ENCODE results near the gene COL20A1. TPM values are rescaled to one million over a fixed set of nuclear protein-coding genes. Genes with fewer than 3 reads are reported as not detected.

The COL20A1 gene
- total RNA-seq, 1 donor from 2014 or later = 5.0 TPM

GRCh38 chr20:63286781-63287696 is 5.9 kb upstream of the COL20A1 start:
- H3K9me3 Mint-ChIP-seq (ENCODE audit: unreplicated experiment) = no peaks in the 10 kb centered on the region
- Histone ChIP-seq H3K9me3 (ENCODE audit: insufficient read depth, low read depth, low read length) (no peaks in the 10 kb centered on the region), H3K79me2 (ENCODE audit: insufficient read depth, low read length) (peaks cover 15% of the 10 kb centered on the region), H3K27me3 (ENCODE audit: insufficient read depth, low read length) (no peaks in the 10 kb centered on the region), H3K4me2 (ENCODE audit: low read length) (no peak overlapping the region), H3K4me3 (ENCODE audit: insufficient read depth, low read depth, low read length) (no peak overlapping the region), H4K20me1 (ENCODE audit: insufficient read depth, low read length) (peaks cover 95% of the 10 kb centered on the region), H3K36me3 (ENCODE audit: insufficient read depth, low read length) (peaks cover 6% of the 10 kb centered on the region), H3K9ac (ENCODE audit: low read length) (no peak overlapping the region), H3K27ac (ENCODE audit: low read depth, low read length) (no peak overlapping the region), H3K4me1 (ENCODE audit: insufficient read depth, low read length) (no peaks in the 10 kb centered on the region), H2AFZ (ENCODE audit: low read depth, low read length) (no peak overlapping the region)
- DNase-seq (ENCODE audit: low read depth) (no peak), FAIRE-seq (no peak)
- H3K4me1 Mint-ChIP-seq (ENCODE audit: low read depth, unreplicated experiment) = peaks cover 2% of the 10 kb centered on the region
- H3K27ac Mint-ChIP-seq (ENCODE audit: unreplicated experiment) = peak overlapping the region; percentile 41
- no peak overlapping the region for H3K4me3 Mint-ChIP-seq (ENCODE audit: unreplicated experiment)
- no peaks in the 10 kb centered on the region for H3K27me3 Mint-ChIP-seq (ENCODE audit: low read depth, unreplicated experiment)
- peaks cover 3% of the 10 kb centered on the region for H3K36me3 Mint-ChIP-seq (ENCODE audit: low read depth, unreplicated experiment)
- TF ChIP-seq EZH2 (IDR thresholded peaks at IDR 0.05; ENCODE audit: insufficient read depth, low read length) (no peak), CTCF (IDR thresholded peaks at IDR 0.05; ENCODE audit: insufficient read depth, low read depth, low read length) (no peak)

- Mint-ChIP-seq H3K4me3 (ENCODE audit: unreplicated experiment) (no peak overlapping the region), H3K27me3 (ENCODE audit: low read depth, unreplicated experiment) (no peaks in the 10 kb centered on the region), H3K36me3 (ENCODE audit: low read depth, unreplicated experiment) (peaks cover 3% of the 10 kb centered on the region), H3K4me1 (ENCODE audit: low read depth, unreplicated experiment) (peaks cover 5% of the 10 kb centered on the region), H3K9me3 (ENCODE audit: unreplicated experiment) (no peaks in the 10 kb centered on the region), H3K27ac (ENCODE audit: unreplicated experiment) (peak overlapping the region; percentile 41)
- Histone ChIP-seq H3K4me3 (ENCODE audit: insufficient read depth, low read depth, low read length) (no peak overlapping the region), H3K27me3 (ENCODE audit: insufficient read depth, low read length) (no peaks in the 10 kb centered on the region), H3K4me2 (ENCODE audit: low read length) (no peak overlapping the region), H3K79me2 (ENCODE audit: insufficient read depth, low read length) (peaks cover 11% of the 10 kb centered on the region), H2AFZ (ENCODE audit: low read depth, low read length) (no peak overlapping the region), H3K4me1 (ENCODE audit: insufficient read depth, low read length) (no peaks in the 10 kb centered on the region), H3K36me3 (ENCODE audit: insufficient read depth, low read length) (peaks cover 2% of the 10 kb centered on the region), H4K20me1 (ENCODE audit: insufficient read depth, low read length) (peaks cover 91% of the 10 kb centered on the region), H3K9ac (ENCODE audit: low read length) (no peak overlapping the region), H3K27ac (ENCODE audit: low read depth, low read length) (no peak overlapping the region), H3K9me3 (ENCODE audit: insufficient read depth, low read depth, low read length) (no peaks in the 10 kb centered on the region)
- no peak for TF ChIP-seq CTCF (IDR thresholded peaks at IDR 0.05; ENCODE audit: insufficient read depth, low read depth, low read length)
- TF ChIP-seq EZH2 (IDR thresholded peaks at IDR 0.05; ENCODE audit: insufficient read depth, low read length) = no peak
- no peak for FAIRE-seq
- no peak for DNase-seq (ENCODE audit: low read depth)
Measured at GRCh38 chr20:63287697-63288580, 5.0 kb upstream of the COL20A1 start.
